Cardiac fibroblast (primary cell): ENCODE measurements around the gene CLSTN2.
A peak's percentile ranks its signal among the peaks of the same experiment; 100 is the strongest.

ENCODE experiments used
- DNase-seq, 2 donors: peaks; one replicate each; pipeline versions ENCODE4 v3.0.0 to v3.0.0-alpha.2; 2010; ENCODE audit warnings: low read depth in 2 of 2
- H3K4me3 ChIP-seq, 2 donors: replicated peaks in 1 of 2; 1 replicate in 1 of 2; 2 replicates in 1 of 2; pipeline ENCODE4 v1.5.1; 2011; ENCODE audit warnings: low read depth in 2 of 2, low read length in 2 of 2, mild to moderate bottlenecking in 2 of 2, moderate library complexity in 1 of 2
- TF ChIP-seq, protein P1 (sequence below): IDR thresholded peaks from one replicate; pipeline ENCODE4 v1.5.1; 2011; ENCODE audit warnings: low read depth, mild to moderate bottlenecking, low read length, inconsistent platforms

Gene CLSTN2

DNA sequence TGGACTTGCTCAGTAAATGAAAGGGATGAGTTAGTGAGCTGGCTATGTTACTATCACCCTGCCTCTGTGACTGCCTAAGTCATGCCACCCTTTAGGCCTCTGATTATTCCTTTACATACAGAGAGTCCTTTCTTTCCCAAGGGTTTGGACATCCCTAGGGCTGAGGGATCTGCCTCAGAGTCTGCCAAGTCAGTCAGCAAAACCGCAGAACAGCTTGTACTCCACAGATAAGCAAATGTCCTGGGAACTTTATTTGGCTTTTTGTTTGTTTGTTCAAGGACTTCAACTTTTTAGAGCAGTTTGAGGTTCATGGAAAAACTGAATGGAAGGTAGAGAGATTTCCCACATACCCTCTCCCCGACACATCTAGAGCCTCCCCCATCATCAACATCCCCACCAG lies 660.3 kb downstream of the CLSTN2 start:
- no peak overlapping the region for H3K4me3 ChIP-seq
- TF ChIP-seq, protein P1, sequence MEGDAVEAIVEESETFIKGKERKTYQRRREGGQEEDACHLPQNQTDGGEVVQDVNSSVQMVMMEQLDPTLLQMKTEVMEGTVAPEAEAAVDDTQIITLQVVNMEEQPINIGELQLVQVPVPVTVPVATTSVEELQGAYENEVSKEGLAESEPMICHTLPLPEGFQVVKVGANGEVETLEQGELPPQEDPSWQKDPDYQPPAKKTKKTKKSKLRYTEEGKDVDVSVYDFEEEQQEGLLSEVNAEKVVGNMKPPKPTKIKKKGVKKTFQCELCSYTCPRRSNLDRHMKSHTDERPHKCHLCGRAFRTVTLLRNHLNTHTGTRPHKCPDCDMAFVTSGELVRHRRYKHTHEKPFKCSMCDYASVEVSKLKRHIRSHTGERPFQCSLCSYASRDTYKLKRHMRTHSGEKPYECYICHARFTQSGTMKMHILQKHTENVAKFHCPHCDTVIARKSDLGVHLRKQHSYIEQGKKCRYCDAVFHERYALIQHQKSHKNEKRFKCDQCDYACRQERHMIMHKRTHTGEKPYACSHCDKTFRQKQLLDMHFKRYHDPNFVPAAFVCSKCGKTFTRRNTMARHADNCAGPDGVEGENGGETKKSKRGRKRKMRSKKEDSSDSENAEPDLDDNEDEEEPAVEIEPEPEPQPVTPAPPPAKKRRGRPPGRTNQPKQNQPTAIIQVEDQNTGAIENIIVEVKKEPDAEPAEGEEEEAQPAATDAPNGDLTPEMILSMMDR: no peak
- DNase-seq: peak; percentile 75 to 87

DNA sequence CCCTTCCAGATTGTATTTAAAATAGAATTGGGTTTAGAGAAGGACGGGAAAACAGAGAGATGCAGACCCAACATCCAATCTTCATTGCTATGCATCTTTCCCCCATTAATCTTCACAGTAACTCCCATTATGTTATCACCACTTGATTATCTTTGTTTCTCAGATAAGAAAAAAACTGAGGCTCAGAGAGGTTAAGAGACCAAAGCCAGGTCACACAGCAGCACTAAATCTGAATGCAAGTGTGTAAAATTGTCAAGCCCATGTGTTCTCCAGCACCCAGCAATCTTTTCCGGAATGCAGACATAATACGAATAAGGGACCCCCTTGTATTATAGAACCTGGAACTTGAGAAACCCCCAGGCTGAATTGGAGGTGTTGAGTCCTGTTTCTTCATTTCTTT lies 662.4 kb downstream of the CLSTN2 start:
- H3K4me3 ChIP-seq: no peak overlapping the region
- no peak for DNase-seq
- TF ChIP-seq, protein P1: no peak

DNA sequence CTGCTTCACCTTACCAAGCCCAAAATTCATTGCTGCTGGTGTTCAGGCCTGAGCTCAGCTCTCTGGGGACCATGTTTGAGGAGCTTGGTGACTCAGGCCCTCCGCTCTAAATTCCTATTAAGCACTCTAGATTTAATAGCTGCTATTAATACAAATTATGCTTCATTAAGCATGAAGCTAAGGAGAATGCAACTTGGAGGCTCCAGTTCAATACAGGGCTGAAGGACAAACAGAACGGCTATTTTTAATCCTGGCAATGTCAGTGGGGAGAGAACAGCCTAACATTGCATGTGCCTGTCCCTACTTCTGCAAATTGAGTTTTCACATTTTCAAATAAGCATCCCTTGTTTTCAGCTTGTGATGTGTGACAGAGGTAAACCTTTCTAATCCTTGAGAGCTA lies 662.8 kb downstream of the CLSTN2 start:
- TF ChIP-seq, protein P1: no peak
- peak; percentile 7 to 50 for DNase-seq
- H3K4me3 ChIP-seq: no peak overlapping the region

DNA sequence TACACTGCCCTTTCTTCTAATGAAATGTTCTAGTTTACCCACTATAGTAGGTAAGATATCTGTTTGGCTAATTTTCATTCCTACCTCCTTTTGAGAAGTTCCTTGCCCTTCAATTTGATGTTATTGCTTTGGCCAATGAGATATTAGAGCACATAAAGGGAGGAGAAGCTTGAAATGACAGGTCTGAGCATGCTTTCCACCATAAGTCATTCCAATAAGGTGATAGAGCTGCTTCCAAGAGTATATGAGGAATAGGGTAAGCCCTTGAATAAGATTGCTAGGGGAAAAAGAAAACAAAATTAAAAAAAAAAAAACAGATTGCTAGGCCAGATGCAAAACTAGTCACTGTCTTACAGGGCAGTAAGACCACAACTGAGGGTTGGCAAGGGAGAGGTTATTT lies 664.0 kb downstream of the CLSTN2 start:
- DNase-seq: no peak
- TF ChIP-seq, protein P1: no peak
- no peak overlapping the region for H3K4me3 ChIP-seq

DNA sequence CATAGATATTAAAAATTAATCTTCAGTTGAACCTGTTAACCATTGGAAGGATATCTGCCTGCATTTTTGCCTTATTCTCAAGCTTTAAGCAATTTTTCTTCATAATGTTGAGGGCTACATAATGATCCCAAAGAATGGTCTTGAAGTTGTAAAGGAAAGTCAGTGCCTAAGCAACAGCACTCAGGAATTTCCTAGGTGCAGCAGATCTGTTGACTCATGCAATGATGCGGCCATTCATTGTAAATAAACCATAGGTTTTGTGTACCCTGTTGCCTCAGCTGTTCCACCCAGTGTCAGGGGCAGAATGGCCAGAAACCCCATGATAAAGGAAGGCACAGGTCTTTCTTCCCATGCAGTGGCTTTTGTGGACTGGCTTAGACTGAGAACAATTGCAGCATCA lies 664.5 kb downstream of the CLSTN2 start:
- no peak overlapping the region for H3K4me3 ChIP-seq
- no peak for DNase-seq
- TF ChIP-seq, protein P1: no peak

DNA sequence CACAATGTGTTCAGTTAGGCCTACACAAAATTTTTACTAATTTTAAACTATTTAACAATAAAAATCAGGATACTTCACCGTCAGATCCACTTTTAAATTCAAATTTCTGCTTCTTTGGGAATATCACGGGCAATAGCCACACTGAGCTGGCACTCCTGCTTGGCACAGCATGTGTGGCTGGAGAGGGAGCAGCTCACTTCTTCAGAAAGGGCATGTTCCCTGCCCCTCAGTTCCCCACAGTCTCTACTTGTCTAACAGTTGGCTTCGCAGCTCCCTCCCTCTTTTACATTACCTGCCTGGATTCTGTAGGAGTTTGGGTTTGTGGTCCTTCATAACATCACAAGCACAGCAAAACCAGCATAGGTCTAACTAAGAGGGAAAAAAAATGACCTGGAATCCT lies 666.9 kb downstream of the CLSTN2 start:
- H3K4me3 ChIP-seq: no peak overlapping the region
- DNase-seq: no peak
- TF ChIP-seq, protein P1: no peak

DNA sequence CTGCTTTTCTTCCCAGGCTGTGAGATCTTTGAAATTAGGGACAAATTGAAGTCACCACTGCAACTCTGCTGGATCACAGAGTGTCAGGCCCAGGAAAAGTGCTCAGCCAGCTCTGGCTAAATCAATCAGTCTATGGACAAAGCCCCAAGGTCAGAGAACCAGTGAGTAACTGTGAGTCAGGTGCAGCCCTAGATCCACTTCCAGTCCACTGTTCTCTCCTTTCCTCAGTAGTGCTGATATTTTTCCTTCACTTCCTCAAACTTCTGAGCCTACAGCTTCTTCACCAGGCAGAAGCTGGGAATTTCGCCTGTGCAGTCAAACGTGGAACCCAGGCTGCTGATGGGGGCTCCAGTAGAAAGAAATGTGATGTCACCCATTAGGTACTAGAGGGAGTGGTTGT lies 667.8 kb downstream of the CLSTN2 start:
- no peak for DNase-seq
- H3K4me3 ChIP-seq: no peak overlapping the region
- TF ChIP-seq, protein P1: no peak
